ENCODE data around the gene LNX2.

The LNX2 gene

DNA sequence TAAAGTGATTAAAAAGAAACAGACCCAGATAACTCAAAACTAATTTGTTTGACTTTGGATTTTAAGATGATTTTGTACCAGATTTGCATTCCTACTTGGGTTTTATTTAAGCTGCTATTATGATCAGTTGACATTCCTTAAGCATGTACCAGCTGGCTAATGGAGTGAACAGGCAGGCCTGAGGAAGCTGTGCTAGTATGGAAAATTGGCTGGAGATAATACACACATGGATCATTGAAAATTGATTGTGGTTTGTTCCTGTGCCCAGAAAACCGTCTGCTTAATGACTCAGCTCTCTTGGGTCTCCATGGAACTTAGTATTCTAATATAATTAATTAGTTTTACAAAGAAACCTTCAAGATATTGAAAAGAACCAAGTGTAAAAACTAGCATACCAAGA, 24.0 kb upstream of the LNX2 start (continued):
- TF ChIP-seq, protein P1, sequence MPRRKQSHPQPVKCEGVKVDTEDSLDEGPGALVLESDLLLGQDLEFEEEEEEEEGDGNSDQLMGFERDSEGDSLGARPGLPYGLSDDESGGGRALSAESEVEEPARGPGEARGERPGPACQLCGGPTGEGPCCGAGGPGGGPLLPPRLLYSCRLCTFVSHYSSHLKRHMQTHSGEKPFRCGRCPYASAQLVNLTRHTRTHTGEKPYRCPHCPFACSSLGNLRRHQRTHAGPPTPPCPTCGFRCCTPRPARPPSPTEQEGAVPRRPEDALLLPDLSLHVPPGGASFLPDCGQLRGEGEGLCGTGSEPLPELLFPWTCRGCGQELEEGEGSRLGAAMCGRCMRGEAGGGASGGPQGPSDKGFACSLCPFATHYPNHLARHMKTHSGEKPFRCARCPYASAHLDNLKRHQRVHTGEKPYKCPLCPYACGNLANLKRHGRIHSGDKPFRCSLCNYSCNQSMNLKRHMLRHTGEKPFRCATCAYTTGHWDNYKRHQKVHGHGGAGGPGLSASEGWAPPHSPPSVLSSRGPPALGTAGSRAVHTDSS (tag by site-specific recombination; IDR thresholded peaks at IDR 0.05): no peak
- TF ChIP-seq GLI4 (tag by site-specific recombination; IDR thresholded peaks at IDR 0.05): no peak
- no peak for TF ChIP-seq ZNF221 (tag by site-specific recombination; IDR thresholded peaks at IDR 0.05; ENCODE audit: borderline replicate concordance)

DNA sequence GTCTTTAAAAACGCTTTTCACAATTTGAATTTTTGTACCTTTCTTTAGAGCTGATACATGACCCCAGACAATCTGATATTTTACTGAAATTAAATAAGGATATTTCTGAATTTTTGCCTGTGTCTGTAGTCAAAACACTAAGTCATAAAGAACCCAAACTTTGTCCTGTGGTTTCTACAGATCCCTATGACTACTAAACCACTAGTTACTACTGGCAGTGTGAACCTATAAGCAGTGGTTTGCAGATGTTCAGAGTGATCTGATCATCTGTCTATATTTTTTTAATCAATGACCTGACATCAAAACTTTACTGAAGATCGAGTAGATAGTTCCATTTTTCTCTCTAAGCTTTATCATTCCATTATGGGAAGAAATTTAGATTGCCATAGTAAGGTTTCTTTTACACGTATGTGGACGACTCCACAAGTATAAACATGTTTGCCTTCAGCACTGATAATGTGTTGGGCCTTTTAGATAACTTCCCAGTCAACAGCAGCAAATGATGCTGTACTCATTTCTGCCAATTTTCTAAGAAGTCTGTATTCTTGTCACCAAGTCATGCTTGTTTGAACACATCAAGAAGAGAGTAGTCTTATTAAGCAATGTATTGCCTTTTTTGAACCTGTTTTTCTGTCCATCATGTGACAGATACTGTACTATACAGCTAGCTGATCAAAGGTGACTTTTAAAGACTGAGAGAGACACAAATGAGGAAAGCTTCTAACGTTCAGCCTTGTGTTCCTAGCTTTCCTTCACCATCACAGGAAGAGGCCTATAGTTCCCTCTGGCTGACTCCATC, 23.2 kb upstream of the LNX2 start:
- TF ChIP-seq, protein P2, sequence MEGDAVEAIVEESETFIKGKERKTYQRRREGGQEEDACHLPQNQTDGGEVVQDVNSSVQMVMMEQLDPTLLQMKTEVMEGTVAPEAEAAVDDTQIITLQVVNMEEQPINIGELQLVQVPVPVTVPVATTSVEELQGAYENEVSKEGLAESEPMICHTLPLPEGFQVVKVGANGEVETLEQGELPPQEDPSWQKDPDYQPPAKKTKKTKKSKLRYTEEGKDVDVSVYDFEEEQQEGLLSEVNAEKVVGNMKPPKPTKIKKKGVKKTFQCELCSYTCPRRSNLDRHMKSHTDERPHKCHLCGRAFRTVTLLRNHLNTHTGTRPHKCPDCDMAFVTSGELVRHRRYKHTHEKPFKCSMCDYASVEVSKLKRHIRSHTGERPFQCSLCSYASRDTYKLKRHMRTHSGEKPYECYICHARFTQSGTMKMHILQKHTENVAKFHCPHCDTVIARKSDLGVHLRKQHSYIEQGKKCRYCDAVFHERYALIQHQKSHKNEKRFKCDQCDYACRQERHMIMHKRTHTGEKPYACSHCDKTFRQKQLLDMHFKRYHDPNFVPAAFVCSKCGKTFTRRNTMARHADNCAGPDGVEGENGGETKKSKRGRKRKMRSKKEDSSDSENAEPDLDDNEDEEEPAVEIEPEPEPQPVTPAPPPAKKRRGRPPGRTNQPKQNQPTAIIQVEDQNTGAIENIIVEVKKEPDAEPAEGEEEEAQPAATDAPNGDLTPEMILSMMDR (tag by site-specific recombination; IDR thresholded peaks at IDR 0.05): no peak
- TF ChIP-seq BCL11A (tag by site-specific recombination; IDR thresholded peaks at IDR 0.05; ENCODE audit: low read depth) (no peak), ZNF76 (tag by site-specific recombination; IDR thresholded peaks at IDR 0.05; ENCODE audit: borderline replicate concordance, low read depth) (no peak), ZNF660 (tag by site-specific recombination; IDR thresholded peaks at IDR 0.05) (no peak), ZNF623 (tag by site-specific recombination; IDR thresholded peaks at IDR 0.05) (no peak), YY1 (tag by site-specific recombination; IDR thresholded peaks at IDR 0.05) (no peak), ZSCAN30 (tag by site-specific recombination; IDR thresholded peaks at IDR 0.05) (no peak), GLI2 (tag by site-specific recombination; IDR thresholded peaks at IDR 0.05; ENCODE audit: borderline replicate concordance, low read depth) (no peak), ZBTB21 (tag by site-specific recombination; IDR thresholded peaks at IDR 0.05) (no peak), RBAK (tag by site-specific recombination; IDR thresholded peaks at IDR 0.05) (no peak), ZBTB7A (tag by site-specific recombination; IDR thresholded peaks at IDR 0.05; ENCODE audit: low read depth) (no peak), ZNF174 (tag by site-specific recombination; IDR thresholded peaks at IDR 0.05) (no peak), ZNF292 (tag by site-specific recombination; IDR thresholded peaks at IDR 0.05; ENCODE audit: borderline replicate concordance, low read depth) (no peak)
- TF ChIP-seq, protein P3, sequence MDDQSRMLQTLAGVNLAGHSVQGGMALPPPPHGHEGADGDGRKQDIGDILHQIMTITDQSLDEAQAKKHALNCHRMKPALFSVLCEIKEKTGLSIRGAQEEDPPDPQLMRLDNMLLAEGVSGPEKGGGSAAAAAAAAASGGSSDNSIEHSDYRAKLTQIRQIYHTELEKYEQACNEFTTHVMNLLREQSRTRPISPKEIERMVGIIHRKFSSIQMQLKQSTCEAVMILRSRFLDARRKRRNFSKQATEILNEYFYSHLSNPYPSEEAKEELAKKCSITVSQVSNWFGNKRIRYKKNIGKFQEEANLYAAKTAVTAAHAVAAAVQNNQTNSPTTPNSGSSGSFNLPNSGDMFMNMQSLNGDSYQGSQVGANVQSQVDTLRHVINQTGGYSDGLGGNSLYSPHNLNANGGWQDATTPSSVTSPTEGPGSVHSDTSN (CRISPR knock-in tag; IDR thresholded peaks at IDR 0.05): no peak
- TF ChIP-seq, protein P4, sequence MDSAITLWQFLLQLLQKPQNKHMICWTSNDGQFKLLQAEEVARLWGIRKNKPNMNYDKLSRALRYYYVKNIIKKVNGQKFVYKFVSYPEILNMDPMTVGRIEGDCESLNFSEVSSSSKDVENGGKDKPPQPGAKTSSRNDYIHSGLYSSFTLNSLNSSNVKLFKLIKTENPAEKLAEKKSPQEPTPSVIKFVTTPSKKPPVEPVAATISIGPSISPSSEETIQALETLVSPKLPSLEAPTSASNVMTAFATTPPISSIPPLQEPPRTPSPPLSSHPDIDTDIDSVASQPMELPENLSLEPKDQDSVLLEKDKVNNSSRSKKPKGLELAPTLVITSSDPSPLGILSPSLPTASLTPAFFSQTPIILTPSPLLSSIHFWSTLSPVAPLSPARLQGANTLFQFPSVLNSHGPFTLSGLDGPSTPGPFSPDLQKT (IDR thresholded peaks at IDR 0.05; ENCODE audit: borderline replicate concordance, low read depth, low read length): no peak
- H3K9me3 ChIP-seq (ENCODE audit: control insufficient read depth, insufficient read depth, low read depth, low read length): no peaks in the 10 kb centered on the region
- ChIA-PET POLR2A (interaction anchor here (0.7 kb wide), 1 partner anchor 524 kb away, joined by 3 read pairs; no protein-coding TSS in a partner anchor), CTCF (interaction anchor here (0.6 kb wide), 1 partner anchor 1267 kb away, joined by 3 read pairs; no protein-coding TSS in a partner anchor)
- no peaks in the 10 kb centered on the region for H3K4me1 ChIP-seq (ENCODE audit: control insufficient read depth, insufficient read depth, low read length)
- H3K36me3 ChIP-seq (ENCODE audit: control insufficient read depth in 2 of 2, insufficient read depth in 1 of 2, low read length in 2 of 2): peaks cover 0 to 5% of the 10 kb centered on the region in 2 experiments; a peak in 1 of 3 replicates
- no peak overlapping the region for H3K27ac ChIP-seq (ENCODE audit: extremely low read depth, low read depth, low read length)
- no peak overlapping the region for H3K4me3 ChIP-seq (ENCODE audit: low read depth, low read length)

Measured in HEK293 (cell line).